Tibial nerve (tissue), 4 donors: ENCODE results near the gene ARID1B. TPM values are rescaled to one million over a fixed set of nuclear protein-coding genes. Genes with fewer than 3 reads are reported as not detected.
A peak's percentile ranks its signal among the peaks of the same experiment; 100 is the strongest.

Source experiments
- DNase-seq, 2 donors: peaks; one replicate each; pipeline ENCODE4 v3.0.0-alpha.2; 2019; ENCODE audit warnings: low spot score in 2 of 2
- H3K27ac ChIP-seq, 4 donors: fragments of 200-600 bp; sonication (generic) in 3 of 4; one replicate each; pipeline ENCODE4 v1.5.1; 2017 to 2019; ENCODE audit warnings: mild to moderate bottlenecking in 1 of 4
- H3K27me3 ChIP-seq, 2 donors: fragments of 200-600 bp; sonication (generic) in 1 of 2; one replicate each; pipeline versions ENCODE4 v1.5.1 to v1.6.0; 2017 to 2019
- H3K36me3 ChIP-seq, 3 donors: fragments of 200-600 bp; sonication (generic); one replicate each; pipeline ENCODE4 v1.5.1; 2018 to 2019
- H3K4me1 ChIP-seq, 4 donors: fragments of 200-600 bp; sonication (generic) in 3 of 4; one replicate each; pipeline ENCODE4 v1.5.1; 2017 to 2019
- H3K4me3 ChIP-seq, 4 donors: fragments of 200-600 bp; sonication (generic) in 3 of 4; one replicate each; pipeline ENCODE4 v1.5.1; 2017 to 2019; ENCODE audit warnings: mild to moderate bottlenecking in 1 of 4, moderate library complexity in 1 of 4
- H3K9me3 ChIP-seq, 4 donors: fragments of 200-600 bp; sonication (generic) in 3 of 4; one replicate each; pipeline ENCODE4 v1.5.1; 2017 to 2019
- CTCF ChIP-seq, 5 experiments: fragments of 200-600 bp in 3 of 5; fragments of 450-650 bp in 2 of 5; sonication (generic) in 3 of 5; IDR thresholded peaks; one replicate each; pipeline ENCODE4 v1.5.1; 2016 to 2019; ENCODE audit warnings: antibody characterized with exemption in 5 of 5, mild to moderate bottlenecking in 3 of 5, moderate library complexity in 2 of 5
- EP300 ChIP-seq, 2 donors: sonication (generic); formaldehyde crosslinking; IDR thresholded peaks; one replicate each; pipeline ENCODE4 v1.6.1; 2017; ENCODE audit warnings: antibody characterized with exemption in 2 of 2, mild to moderate bottlenecking in 1 of 2
- POLR2A ChIP-seq, 2 donors: fragments of 450-650 bp; IDR thresholded peaks; one replicate each; pipeline ENCODE4 v1.6.1; 2017; ENCODE audit warnings: antibody characterized with exemption in 2 of 2, mild to moderate bottlenecking in 2 of 2, moderate library complexity in 2 of 2
- WGBS, 2 donors: methylation state at CpG; one replicate each; pipeline ENCODE4 v1.1.5; 2018; 5-methylcytosine and 5-hydroxymethylcytosine counted together
- total RNA-seq, 4 donors: library from RNA; depleted of rRNA; stranded (reverse); fragments of >200 nt; gene quantifications; one replicate each; pipeline ENCODE4 v1.1.0, GENCODE V29; 2016

ARID1B gene
- total RNA-seq: 100 to 1,000 TPM in 3 of 4 donors, 10 to 100 TPM in 1; 91.5 to 123 (median 110) TPM

- peak in 1 of 5 experiments; percentile 19 for TF ChIP-seq CTCF (IDR thresholded peaks at IDR 0.05)
- peak; percentile 51 to 59 for TF ChIP-seq POLR2A (IDR thresholded peaks at IDR 0.05)
- peak in 1 of 2 donors; percentile 85 for TF ChIP-seq EP300 (IDR thresholded peaks at IDR 0.05)
- H3K9me3 ChIP-seq: no peaks in the 10 kb centered on the region
- peaks cover 0 to 45% (median 12%) of the 10 kb centered on the region in 4 donors for H3K4me1 ChIP-seq
- H3K27ac ChIP-seq: peak within 1 kb of the TSS; percentile 97 to 100 (median 98)
- peak; percentile 60 to 75 for DNase-seq
- 0% methylated on average over 55 to 65 of the region's 65 CpGs for WGBS, 2 donors
- H3K27me3 ChIP-seq: no peaks in the 10 kb centered on the region
- H3K36me3 ChIP-seq: no peaks in the 10 kb centered on the region
- peak within 1 kb of the TSS; percentile 48 to 95 (median 72) for H3K4me3 ChIP-seq
Measured at GRCh38 chr6:156776840-156777576, at the start of gene ARID1B. Gene ARID1B (plus strand): TSS chr6:156777378. CDS start chr6:156777681, 303 bp downstream.

- Histone ChIP-seq H3K27ac (no peak overlapping the region), H3K9me3 (no peaks in the 10 kb centered on the region), H3K36me3 (no peaks in the 10 kb centered on the region), H3K27me3 (no peaks in the 10 kb centered on the region), H3K4me3 (no peak overlapping the region), H3K4me1 (no peaks in the 10 kb centered on the region)
- WGBS, 2 donors: 74 to 78% methylated on average over 5 of the region's 5 CpGs
- DNase-seq: no peak
- TF ChIP-seq EP300 (IDR thresholded peaks at IDR 0.05) (no peak), CTCF (IDR thresholded peaks at IDR 0.05) (no peak), POLR2A (IDR thresholded peaks at IDR 0.05) (no peak)
Measured at GRCh38 chr6:156727715-156728385, 49.3 kb upstream of the ARID1B start.

GRCh38 chr6:156729248-156729647 lies 47.9 kb upstream of the ARID1B start:
- H3K27ac ChIP-seq: no peak overlapping the region
- H3K27me3 ChIP-seq: no peaks in the 10 kb centered on the region
- DNase-seq: no peak
- TF ChIP-seq POLR2A (IDR thresholded peaks at IDR 0.05): no peak
- no peak for TF ChIP-seq CTCF (IDR thresholded peaks at IDR 0.05)
- TF ChIP-seq EP300 (IDR thresholded peaks at IDR 0.05): no peak
- H3K9me3 ChIP-seq: no peaks in the 10 kb centered on the region
- 72 to 79% methylated on average over 2 of the region's 2 CpGs for WGBS, 2 donors
- no peak overlapping the region for H3K4me3 ChIP-seq
- H3K4me1 ChIP-seq: no peaks in the 10 kb centered on the region
- no peaks in the 10 kb centered on the region for H3K36me3 ChIP-seq

- Histone ChIP-seq H3K4me3 (no peak overlapping the region), H3K27me3 (no peaks in the 10 kb centered on the region), H3K4me1 (no peaks in the 10 kb centered on the region), H3K36me3 (no peaks in the 10 kb centered on the region), H3K9me3 (no peaks in the 10 kb centered on the region), H3K27ac (no peak overlapping the region)
- WGBS, 2 donors: 45 to 66% methylated on average over 4 of the region's 4 CpGs
- DNase-seq: no peak
- no peak for TF ChIP-seq POLR2A (IDR thresholded peaks at IDR 0.05)
- TF ChIP-seq CTCF (IDR thresholded peaks at IDR 0.05): no peak
- TF ChIP-seq EP300 (IDR thresholded peaks at IDR 0.05): no peak
Measured at GRCh38 chr6:156731396-156731795, 45.8 kb upstream of the ARID1B start.

- H3K4me3 ChIP-seq: no peak overlapping the region
- no peak for TF ChIP-seq EP300 (IDR thresholded peaks at IDR 0.05)
- TF ChIP-seq POLR2A (IDR thresholded peaks at IDR 0.05): no peak
- TF ChIP-seq CTCF (IDR thresholded peaks at IDR 0.05): no peak
- H3K36me3 ChIP-seq: no peaks in the 10 kb centered on the region
- H3K9me3 ChIP-seq: peaks cover 0 to 12% (median 4%) of the 10 kb centered on the region in 4 donors
- DNase-seq: no peak
- H3K27ac ChIP-seq: no peak overlapping the region
- H3K4me1 ChIP-seq: no peaks in the 10 kb centered on the region
- 83 to 92% methylated on average over 7 of the region's 7 CpGs for WGBS, 2 donors
- H3K27me3 ChIP-seq: no peaks in the 10 kb centered on the region
Measured at GRCh38 chr6:156735751-156736150, 41.4 kb upstream of the ARID1B start.
